Measurements from ENCODE around the gene ABCC6. TPM values are rescaled to one million over a fixed set of nuclear protein-coding genes. Genes with fewer than 3 reads are reported as not detected.
"Not testable (repeated sequence)": the region's sequence is repeated elsewhere in the genome, so short reads cannot be mapped to it uniquely, and the experiment has no call there.

The ABCC6 gene
- total RNA-seq = under 1 TPM in 2 of 3 donors, not detected in 1; 0.16 to 0.25 TPM
- total RNA-seq (2013) = 0.14 TPM

DNA sequence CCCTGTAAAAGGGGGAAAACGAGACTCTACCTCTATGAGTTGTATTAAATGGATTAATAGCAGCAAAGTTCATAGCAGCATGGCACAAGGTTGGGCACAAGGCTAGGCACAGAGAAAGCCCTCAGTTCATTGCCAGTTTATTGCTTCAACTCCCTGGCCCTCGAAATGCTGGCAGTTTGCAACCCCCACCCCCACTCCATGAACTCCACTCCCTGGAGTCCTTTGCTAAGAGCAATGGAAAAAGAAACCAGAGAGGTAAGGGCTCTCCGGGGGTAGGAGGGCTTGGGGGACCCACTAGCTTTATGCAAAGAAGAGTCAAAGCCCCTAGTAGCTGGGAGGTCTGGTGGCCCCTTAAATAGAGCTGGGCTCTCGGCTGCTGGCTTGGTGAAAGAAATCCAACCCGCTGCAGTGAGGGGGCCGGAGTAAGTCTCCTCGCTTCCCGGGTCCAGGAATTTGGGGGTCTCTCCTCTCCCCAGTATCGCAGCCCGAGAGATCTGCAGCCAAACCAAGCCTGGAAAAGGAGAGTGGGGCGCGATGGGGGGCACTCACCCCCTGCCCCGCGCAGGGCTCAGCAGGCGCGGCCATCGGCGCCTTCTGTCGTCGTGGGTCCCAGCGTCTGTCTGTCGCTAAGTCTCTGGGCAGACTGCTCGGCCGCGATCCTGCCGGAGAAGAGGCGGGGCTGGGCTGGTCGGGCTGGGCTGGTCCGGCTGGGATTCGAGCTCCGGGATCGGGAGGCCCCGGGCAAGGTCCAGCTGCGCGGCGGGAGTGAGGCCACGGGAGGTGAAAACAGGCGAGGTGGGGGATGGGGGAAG lies at the start of gene ABCC6:
Gene ABCC6 (minus strand): TSS at position 645 of the 812 bp plus-strand sequence. CDS start 60 bp downstream, at position 585.
- H3K36me3 Mint-ChIP-seq; H3K4me1 ChIP-seq (ENCODE audit: control insufficient read depth, insufficient read depth, low read length): not testable (repeated sequence)

DNA sequence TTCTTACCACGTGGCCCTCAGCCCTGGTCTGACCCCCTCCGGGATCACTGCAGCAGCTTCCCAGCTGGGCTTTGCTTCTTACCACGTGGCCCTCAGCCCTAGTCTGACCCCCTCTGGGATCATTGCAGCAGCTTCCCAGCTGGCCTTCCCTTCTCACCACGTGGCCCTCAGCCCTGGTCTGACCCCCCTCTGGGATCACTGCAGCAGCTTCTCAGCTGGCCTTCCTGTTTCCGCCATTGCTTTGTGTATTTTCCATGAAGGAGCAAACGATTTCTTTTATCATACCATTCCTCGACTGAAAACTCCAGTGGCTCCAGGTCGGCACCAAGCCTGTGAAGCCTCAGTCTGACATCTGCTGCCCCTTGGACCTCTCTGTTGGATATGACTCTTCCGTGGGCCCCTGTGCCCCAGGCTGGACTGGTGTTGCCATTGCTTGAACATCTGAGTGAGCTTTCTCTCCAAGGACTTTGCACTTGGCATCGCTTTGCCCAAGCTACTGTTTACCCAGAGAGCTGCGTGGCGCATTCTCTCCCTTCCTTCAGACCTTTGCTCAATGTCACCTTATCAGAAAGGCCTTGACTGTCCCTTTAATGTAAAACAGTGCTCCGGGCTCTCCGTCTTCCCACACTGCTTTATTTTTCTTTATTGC lies 49.4 kb upstream of the ABCC6 start:
- ATAC-seq; H3K27ac ChIP-seq (ENCODE audit: low read length); H3K27me3 ChIP-seq (ENCODE audit: control insufficient read depth, insufficient read depth, low read length); H3K9me3 ChIP-seq (ENCODE audit: control insufficient read depth, insufficient read depth, low read length); H3K27me3 Mint-ChIP-seq (ENCODE audit: low read depth in 2 of 2); H3K27ac Mint-ChIP-seq; H3K36me3 Mint-ChIP-seq; H3K4me1 Mint-ChIP-seq; H3K36me3 ChIP-seq (ENCODE audit: control insufficient read depth, insufficient read depth, low read length); H3K4me1 ChIP-seq (ENCODE audit: control insufficient read depth, insufficient read depth, low read length); DNase-seq; H3K4me3 Mint-ChIP-seq; intact Hi-C loops (cut with micrococcal nuclease); H3K4me3 ChIP-seq (ENCODE audit: low read length); H3K9me3 Mint-ChIP-seq: not testable (repeated sequence)
- WGBS (ENCODE audit: insufficient coverage) = no CpG with 5 or more reads among the region's 14 CpGs

More for the DNA sequence above, at the start of gene ABCC6:
- H3K9me3 ChIP-seq (ENCODE audit: control insufficient read depth, insufficient read depth, low read length); H3K27me3 ChIP-seq (ENCODE audit: control insufficient read depth, insufficient read depth, low read length); H3K9me3 Mint-ChIP-seq; H3K27ac ChIP-seq (ENCODE audit: low read length); H3K4me3 ChIP-seq (ENCODE audit: low read length); H3K4me1 Mint-ChIP-seq; H3K27ac Mint-ChIP-seq; H3K4me3 Mint-ChIP-seq; DNase-seq; H3K36me3 ChIP-seq (ENCODE audit: control insufficient read depth, insufficient read depth, low read length); H3K27me3 Mint-ChIP-seq (ENCODE audit: low read depth in 2 of 2); intact Hi-C loops (cut with micrococcal nuclease): not testable (repeated sequence)
- ATAC-seq = peak in 1 of 3 donors; percentile 30
- under 1% methylated on average over 13 of the region's 38 CpGs for WGBS (ENCODE audit: insufficient coverage)

DNA sequence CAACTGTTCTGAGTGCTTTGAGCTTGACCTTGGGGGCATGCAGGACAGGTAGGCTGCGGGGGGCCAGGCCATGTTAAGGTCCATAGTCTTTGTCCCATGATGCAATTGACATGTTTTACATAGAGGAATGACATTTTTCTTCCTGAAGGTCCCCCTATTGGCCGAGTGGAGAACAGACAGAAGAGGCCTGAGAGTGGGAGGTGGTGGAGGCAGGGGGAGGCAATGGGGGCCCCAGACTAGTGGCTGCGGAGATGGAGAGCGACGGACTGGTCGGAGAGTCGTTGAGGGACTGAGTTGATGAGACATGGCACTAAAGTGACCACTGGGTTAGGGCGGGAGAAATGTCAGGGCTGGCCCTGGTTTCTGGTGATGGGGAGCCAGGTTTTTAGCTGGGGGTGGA lies 48.4 kb upstream of the ABCC6 start:
- no CpG with 5 or more reads among the region's 8 CpGs for whole genome bisulfite sequencing (ENCODE audit: insufficient coverage)

DNA sequence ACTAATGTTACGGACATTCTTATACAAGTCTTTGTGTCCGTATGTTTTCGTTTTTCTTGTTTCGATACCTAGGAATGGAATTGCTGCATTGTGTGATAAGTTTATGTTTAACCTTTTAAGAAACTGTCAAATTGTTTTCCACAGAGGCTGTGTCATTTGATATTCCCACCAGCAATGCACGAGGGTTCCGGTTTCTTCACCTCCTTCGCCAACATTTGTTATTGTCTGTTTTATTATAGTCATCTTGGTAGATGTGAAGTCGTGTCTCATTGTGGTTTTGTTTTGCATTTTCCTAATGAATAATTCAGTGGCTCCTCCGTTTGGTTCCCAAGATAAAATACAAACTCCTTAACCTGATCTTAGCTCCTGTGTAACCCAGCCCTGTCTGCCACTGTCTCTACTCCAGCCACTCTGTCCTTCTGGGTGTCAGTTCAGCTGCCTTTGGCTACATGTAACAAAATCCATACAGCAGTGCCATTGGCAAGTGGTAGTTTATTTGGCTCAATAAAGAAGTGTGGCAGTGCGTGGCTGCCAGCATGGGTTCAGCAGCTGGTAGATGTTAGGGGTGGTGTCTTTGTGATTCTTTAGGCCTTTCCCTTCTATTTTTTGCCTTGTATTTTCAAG lies 45.0 kb upstream of the ABCC6 start:
- ATAC-seq, H3K4me3 Mint-ChIP-seq: not testable (repeated sequence)

More for the DNA sequence above, 48.4 kb upstream of the ABCC6 start:
- H3K9me3 Mint-ChIP-seq; H3K4me3 ChIP-seq (ENCODE audit: low read length); H3K27ac ChIP-seq (ENCODE audit: low read length); DNase-seq; H3K36me3 ChIP-seq (ENCODE audit: control insufficient read depth, insufficient read depth, low read length); ATAC-seq; intact Hi-C loops (cut with micrococcal nuclease); H3K9me3 ChIP-seq (ENCODE audit: control insufficient read depth, insufficient read depth, low read length); H3K27ac Mint-ChIP-seq; H3K27me3 Mint-ChIP-seq (ENCODE audit: low read depth in 2 of 2); H3K4me1 ChIP-seq (ENCODE audit: control insufficient read depth, insufficient read depth, low read length); H3K27me3 ChIP-seq (ENCODE audit: control insufficient read depth, insufficient read depth, low read length); H3K4me3 Mint-ChIP-seq; H3K36me3 Mint-ChIP-seq; H3K4me1 Mint-ChIP-seq: not testable (repeated sequence)

DNA sequence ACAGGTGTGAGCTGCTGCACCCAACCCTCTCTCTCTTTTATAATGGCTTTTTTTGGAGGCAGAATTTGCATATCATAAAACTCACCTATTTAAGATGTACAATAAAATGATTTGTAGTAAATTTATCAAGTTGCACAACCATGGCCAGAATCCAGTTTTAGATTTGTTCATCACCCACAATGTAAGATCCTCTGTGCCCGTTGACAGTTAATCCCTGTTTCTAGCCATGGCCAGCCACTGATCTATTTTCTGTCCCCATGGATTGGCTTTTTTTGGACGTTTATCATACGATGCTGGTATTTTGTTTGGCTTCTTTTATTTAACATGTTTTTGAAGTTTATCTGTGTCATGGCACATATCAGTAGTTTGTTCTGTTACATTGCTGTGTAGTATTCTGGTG lies 44.4 kb upstream of the ABCC6 start:
- H3K4me1 Mint-ChIP-seq; H3K27ac ChIP-seq (ENCODE audit: low read length); H3K4me1 ChIP-seq (ENCODE audit: control insufficient read depth, insufficient read depth, low read length); intact Hi-C loops (cut with micrococcal nuclease); DNase-seq; H3K9me3 ChIP-seq (ENCODE audit: control insufficient read depth, insufficient read depth, low read length); ATAC-seq; H3K36me3 ChIP-seq (ENCODE audit: control insufficient read depth, insufficient read depth, low read length); H3K27me3 ChIP-seq (ENCODE audit: control insufficient read depth, insufficient read depth, low read length); H3K4me3 Mint-ChIP-seq; H3K27ac Mint-ChIP-seq; H3K36me3 Mint-ChIP-seq; H3K9me3 Mint-ChIP-seq; H3K4me3 ChIP-seq (ENCODE audit: low read length); H3K27me3 Mint-ChIP-seq (ENCODE audit: low read depth in 2 of 2): not testable (repeated sequence)
- no CpG with 5 or more reads among the region's 3 CpGs for WGBS (ENCODE audit: insufficient coverage)

More for the DNA sequence above, 45.0 kb upstream of the ABCC6 start:
- H3K27me3 Mint-ChIP-seq (ENCODE audit: low read depth in 2 of 2); H3K36me3 Mint-ChIP-seq; H3K4me1 Mint-ChIP-seq; H3K27ac ChIP-seq (ENCODE audit: low read length); H3K9me3 ChIP-seq (ENCODE audit: control insufficient read depth, insufficient read depth, low read length); intact Hi-C loops (cut with micrococcal nuclease); H3K4me3 ChIP-seq (ENCODE audit: low read length); H3K4me1 ChIP-seq (ENCODE audit: control insufficient read depth, insufficient read depth, low read length); DNase-seq; H3K36me3 ChIP-seq (ENCODE audit: control insufficient read depth, insufficient read depth, low read length); H3K9me3 Mint-ChIP-seq; H3K27ac Mint-ChIP-seq; H3K27me3 ChIP-seq (ENCODE audit: control insufficient read depth, insufficient read depth, low read length): not testable (repeated sequence)
- 81% methylated on average over 3 of the region's 10 CpGs for WGBS (ENCODE audit: insufficient coverage)

DNA sequence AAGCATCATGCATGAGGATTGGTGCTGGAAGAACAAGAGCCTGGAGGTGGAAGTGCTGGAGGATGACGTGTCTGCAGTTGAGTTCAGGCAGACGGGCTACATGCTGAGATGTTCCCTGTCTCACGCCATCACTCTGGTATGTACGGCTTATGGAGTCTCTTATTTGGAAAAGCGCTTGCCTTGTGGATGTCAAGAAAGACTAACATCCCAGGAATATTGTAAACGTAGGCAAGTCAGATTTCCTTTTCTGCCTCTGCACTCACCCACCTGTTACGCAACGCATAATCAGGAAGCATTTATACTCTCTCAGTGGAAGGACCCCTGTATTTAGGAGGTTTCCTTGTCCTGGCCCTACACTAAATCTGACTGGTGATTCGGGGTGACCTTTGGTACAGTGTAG lies 41.8 kb upstream of the ABCC6 start:
- 80% methylated on average over 2 of the region's 9 CpGs for WGBS (ENCODE audit: insufficient coverage)
- H3K27me3 ChIP-seq (ENCODE audit: control insufficient read depth, insufficient read depth, low read length); H3K36me3 ChIP-seq (ENCODE audit: control insufficient read depth, insufficient read depth, low read length); H3K27me3 Mint-ChIP-seq (ENCODE audit: low read depth in 2 of 2); H3K36me3 Mint-ChIP-seq; H3K4me3 ChIP-seq (ENCODE audit: low read length); DNase-seq; H3K4me1 Mint-ChIP-seq; H3K4me3 Mint-ChIP-seq; ATAC-seq; H3K4me1 ChIP-seq (ENCODE audit: control insufficient read depth, insufficient read depth, low read length); intact Hi-C loops (cut with micrococcal nuclease); H3K9me3 Mint-ChIP-seq; H3K27ac Mint-ChIP-seq; H3K27ac ChIP-seq (ENCODE audit: low read length); H3K9me3 ChIP-seq (ENCODE audit: control insufficient read depth, insufficient read depth, low read length): not testable (repeated sequence)

DNA sequence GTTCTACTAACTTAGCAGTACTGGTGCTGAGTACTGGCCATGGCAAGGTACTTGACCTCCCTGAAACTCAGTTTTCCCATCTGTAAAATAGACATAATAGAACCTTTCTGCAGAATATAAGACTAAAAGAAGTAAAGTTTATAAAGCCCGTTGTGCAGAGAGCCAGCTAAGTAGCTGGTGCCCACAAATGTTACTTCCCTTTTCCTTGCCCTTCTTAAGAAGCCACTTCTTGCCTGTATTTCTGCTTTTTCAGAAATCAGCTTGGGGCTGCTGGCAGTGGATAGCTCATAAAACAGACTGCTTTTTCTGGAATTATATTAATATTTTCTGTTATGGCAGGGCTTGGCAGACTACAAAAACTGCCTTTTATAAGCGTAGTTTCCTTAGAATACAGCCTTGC lies 40.7 kb upstream of the ABCC6 start:
- DNase-seq; H3K27ac Mint-ChIP-seq; intact Hi-C loops (cut with micrococcal nuclease); H3K4me3 ChIP-seq (ENCODE audit: low read length); H3K9me3 Mint-ChIP-seq; H3K4me1 ChIP-seq (ENCODE audit: control insufficient read depth, insufficient read depth, low read length); H3K36me3 ChIP-seq (ENCODE audit: control insufficient read depth, insufficient read depth, low read length); H3K27me3 ChIP-seq (ENCODE audit: control insufficient read depth, insufficient read depth, low read length); ATAC-seq; H3K27ac ChIP-seq (ENCODE audit: low read length); H3K4me1 Mint-ChIP-seq; H3K27me3 Mint-ChIP-seq (ENCODE audit: low read depth in 2 of 2); H3K4me3 Mint-ChIP-seq; H3K9me3 ChIP-seq (ENCODE audit: control insufficient read depth, insufficient read depth, low read length); H3K36me3 Mint-ChIP-seq: not testable (repeated sequence)
- no CpG with 5 or more reads among the region's 2 CpGs for WGBS (ENCODE audit: insufficient coverage)

All from natural killer cell (primary cell).